Common myeloid progenitor, CD34-positive (primary cell): ENCODE results near the gene ATP6V1E1.
A peak's percentile ranks its signal among the peaks of the same experiment; 100 is the strongest.

ENCODE experiments used
- CTCF ChIA-PET: fragments of 350-600 bp; sonication (Branson Sonifier 250); formaldehyde crosslinking; loops from one replicate; lab custom pipeline; 2021; ENCODE audit warnings: antibody characterized with exemption; lab: Charles Lee
- POLR2A ChIA-PET: fragments of 350-600 bp; sonication (Branson Sonifier 250); formaldehyde crosslinking; loops from one replicate; lab custom pipeline; 2021; ENCODE audit warnings: antibody characterized with exemption; lab: Charles Lee
- DNase-seq, 3 donors: peaks; one replicate each; pipeline versions ENCODE4 v3.0.0 to v3.0.0-alpha.2; 2013
- H3K27ac ChIP-seq, 2 experiments: 1 replicate in 1 of 2; 2 replicates in 1 of 2; pipeline ENCODE4 v1.7.0; 2013; ENCODE audit warnings: inconsistent platforms in 2 of 2, low read length in 2 of 2, mild to moderate bottlenecking in 2 of 2, low read depth in 1 of 2, moderate library complexity in 1 of 2; ENCODE audit not compliant: severe bottlenecking in 2 of 2, insufficient read depth in 1 of 2, poor library complexity in 1 of 2
- H3K27me3 ChIP-seq, 5 experiments: replicated peaks in 2 of 5; 1 replicate in 3 of 5; 2 replicates in 2 of 5; pipeline versions ENCODE4 v1.6.1 to v1.7.0; 2013; ENCODE audit warnings: low read length in 4 of 5, mild to moderate bottlenecking in 2 of 5, moderate library complexity in 2 of 5, inconsistent platforms in 1 of 5; ENCODE audit not compliant: insufficient read depth in 5 of 5, control insufficient read depth in 4 of 5
- H3K36me3 ChIP-seq, 4 experiments: 1 replicate in 2 of 4; 2 replicates in 2 of 4; pipeline versions ENCODE4 v1.6.1 to v1.7.0; 2013; ENCODE audit warnings: low read length in 3 of 4, control low read depth in 1 of 4, mild to moderate bottlenecking in 1 of 4; ENCODE audit not compliant: control insufficient read depth in 4 of 4, insufficient read depth in 4 of 4
- H3K4me1 ChIP-seq, 4 experiments: 1 replicate in 3 of 4; 2 replicates in 1 of 4; pipeline versions ENCODE4 v1.6.1 to v1.7.1; 2013; ENCODE audit warnings: low read length in 3 of 4, mild to moderate bottlenecking in 3 of 4, control low read depth in 1 of 4, inconsistent platforms in 1 of 4, moderate library complexity in 1 of 4; ENCODE audit not compliant: control insufficient read depth in 4 of 4, insufficient read depth in 4 of 4; ENCODE audit errors: control extremely low read depth in 1 of 4
- H3K4me3 ChIP-seq, 7 experiments: 1 replicate in 4 of 7; 2 replicates in 3 of 7; pipeline versions ENCODE4 v1.5.1 to v1.7.0; 2013; ENCODE audit warnings: mild to moderate bottlenecking in 7 of 7, low read length in 6 of 7, moderate library complexity in 6 of 7, inconsistent platforms in 2 of 7, low read depth in 2 of 7, control low read depth in 1 of 7; ENCODE audit not compliant: insufficient read depth in 4 of 7, control insufficient read depth in 1 of 7; ENCODE audit errors: extremely low read depth in 1 of 7
- H3K9me3 ChIP-seq, 5 experiments: 1 replicate in 4 of 5; 2 replicates in 1 of 5; pipeline versions ENCODE4 v1.6.1 to v1.7.1; 2013; ENCODE audit warnings: low read length in 4 of 5, mild to moderate bottlenecking in 2 of 5, inconsistent platforms in 1 of 5, low read depth in 1 of 5, moderate library complexity in 1 of 5; ENCODE audit not compliant: control insufficient read depth in 4 of 5, insufficient read depth in 2 of 5; ENCODE audit errors: control extremely low read depth in 1 of 5
- whole genome bisulfite sequencing: methylation state at CpG from one replicate; pipeline ENCODE4 v1.1.5; 2013; ENCODE audit not compliant: insufficient coverage; 5-methylcytosine and 5-hydroxymethylcytosine counted together

ATP6V1E1 gene

DNA sequence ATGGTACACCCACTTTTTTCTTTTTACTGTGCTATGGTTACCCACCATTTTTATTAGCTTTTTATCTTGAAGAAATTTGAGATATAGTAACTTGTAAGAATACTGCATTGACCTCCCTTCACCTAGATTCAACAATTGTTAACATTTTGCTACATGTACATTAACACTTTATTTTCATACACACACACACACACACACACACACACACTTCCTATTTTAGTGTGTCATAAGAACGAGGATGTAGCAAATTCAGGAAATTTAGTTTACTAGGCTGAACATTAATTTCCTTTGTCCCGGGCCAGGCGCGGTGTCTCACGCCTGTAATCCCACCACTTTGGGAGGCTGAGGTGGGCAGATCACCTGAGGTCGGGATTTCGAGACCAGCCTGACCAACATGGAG, 1.1 kb upstream of the ATP6V1E1 start:
- ChIA-PET POLR2A (interaction anchor here (1.0 kb wide), 1 partner anchor 10 kb away, joined by 7 read pairs; no protein-coding TSS in a partner anchor), CTCF (interaction anchor here (0.7 kb wide), 1 partner anchor 71 kb away, joined by 3 read pairs; no protein-coding TSS in a partner anchor)
- no peaks in the 10 kb centered on the region for H3K27me3 ChIP-seq
- 79% methylated on average over 6 of the region's 7 CpGs for WGBS
- peak overlapping the region in 3 of 7 experiments; percentile 94 to 100 (median 100) for H3K4me3 ChIP-seq
- peaks cover 0 to 3% (median 3%) of the 10 kb centered on the region in 4 experiments for H3K36me3 ChIP-seq
- peaks cover 11 to 18% (median 15%) of the 10 kb centered on the region in 4 experiments for H3K4me1 ChIP-seq
- DNase-seq = peak; percentile 27 to 50 (median 28)
- peak overlapping the region in 1 of 2 experiments; percentile 96 for H3K27ac ChIP-seq
- H3K9me3 ChIP-seq = no peaks in the 10 kb centered on the region

DNA sequence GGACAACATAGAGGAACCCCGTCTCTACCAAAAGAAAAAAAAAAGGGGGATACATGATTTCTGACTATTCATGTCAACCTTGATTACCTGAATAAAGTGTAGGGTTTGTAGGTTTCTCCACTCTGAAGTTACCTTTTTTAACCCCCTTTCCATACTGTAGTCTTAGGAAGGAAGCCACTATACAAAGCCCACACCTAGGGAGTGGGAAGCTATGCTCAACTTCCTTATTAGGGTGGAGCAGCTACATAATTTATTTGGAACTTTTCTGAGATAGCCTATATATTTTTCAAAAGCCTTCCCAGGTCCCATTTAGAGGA, 582 bp upstream of the ATP6V1E1 start:
- DNase-seq = no peak
- H3K9me3 ChIP-seq = no peaks in the 10 kb centered on the region
- peaks cover 0 to 3% (median 3%) of the 10 kb centered on the region in 4 experiments for H3K36me3 ChIP-seq
- ChIA-PET CTCF (interaction anchor here (0.7 kb wide), 1 partner anchor 70 kb away, joined by 3 read pairs; no protein-coding TSS in a partner anchor), POLR2A (interaction anchor here (1.0 kb wide), 1 partner anchor 10 kb away, joined by 7 read pairs; no protein-coding TSS in a partner anchor)
- peak overlapping the region; percentile 95 to 96 for H3K27ac ChIP-seq
- peaks cover 11 to 18% (median 15%) of the 10 kb centered on the region in 4 experiments for H3K4me1 ChIP-seq
- peak overlapping the region; percentile 94 to 100 (median 99) for H3K4me3 ChIP-seq
- H3K27me3 ChIP-seq = no peaks in the 10 kb centered on the region
- 0% methylated on average over 1 of the region's 1 CpG for WGBS

- Histone ChIP-seq H3K4me3 (peak overlapping the region; percentile 94 to 100 (median 99)), H3K36me3 (peaks cover 3 to 5% (median 4%) of the 10 kb centered on the region in 4 experiments), H3K27me3 (no peaks in the 10 kb centered on the region), H3K9me3 (no peaks in the 10 kb centered on the region), H3K4me1 (peaks cover 11 to 18% (median 14%) of the 10 kb centered on the region in 4 experiments), H3K27ac (peak overlapping the region; percentile 95 to 96)
- 23% methylated on average over 23 of the region's 24 CpGs for WGBS
- ChIA-PET POLR2A (interaction anchor here (0.6 to 1.0 kb wide), 3 partner anchors 11 to 15 kb away, joined by 3 to 6 read pairs (median 4); no protein-coding TSS in a partner anchor), CTCF (interaction anchor here (0.6 kb wide), 1 partner anchor 12 kb away, joined by 4 read pairs; no protein-coding TSS in a partner anchor)
- no peak for DNase-seq
Observed at GRCh38 chr22:17627961-17628405, 566 bp downstream of the ATP6V1E1 start.

DNA sequence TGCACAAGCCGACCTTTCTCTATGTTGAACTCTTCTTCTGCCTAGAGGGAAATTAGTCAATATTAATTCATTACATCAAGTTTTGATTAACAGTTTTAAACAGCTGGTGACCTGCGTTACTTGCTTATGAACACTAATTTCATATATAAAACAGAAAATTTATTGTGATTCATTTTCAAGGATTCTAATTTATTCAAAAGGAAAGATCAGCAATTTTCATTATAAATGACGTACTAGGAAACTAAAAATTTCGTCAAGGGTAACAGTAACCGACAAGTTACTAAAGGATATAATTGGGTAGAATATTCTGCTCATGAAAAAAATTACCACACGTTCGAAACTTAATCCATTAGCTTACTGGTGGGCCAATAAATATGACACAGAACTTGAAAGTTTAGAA, 15.3 kb downstream of the ATP6V1E1 start:
- CTCF ChIA-PET = no interaction called here
- H3K4me1 ChIP-seq = no peaks in the 10 kb centered on the region
- H3K9me3 ChIP-seq = no peaks in the 10 kb centered on the region
- H3K4me3 ChIP-seq = no peak overlapping the region
- DNase-seq = no peak
- POLR2A ChIA-PET = no interaction called here
- no peak overlapping the region for H3K27ac ChIP-seq
- H3K27me3 ChIP-seq = no peaks in the 10 kb centered on the region
- H3K36me3 ChIP-seq = peaks cover 15 to 50% (median 28%) of the 10 kb centered on the region in 4 experiments
- WGBS = 100% methylated on average over 5 of the region's 7 CpGs

DNA sequence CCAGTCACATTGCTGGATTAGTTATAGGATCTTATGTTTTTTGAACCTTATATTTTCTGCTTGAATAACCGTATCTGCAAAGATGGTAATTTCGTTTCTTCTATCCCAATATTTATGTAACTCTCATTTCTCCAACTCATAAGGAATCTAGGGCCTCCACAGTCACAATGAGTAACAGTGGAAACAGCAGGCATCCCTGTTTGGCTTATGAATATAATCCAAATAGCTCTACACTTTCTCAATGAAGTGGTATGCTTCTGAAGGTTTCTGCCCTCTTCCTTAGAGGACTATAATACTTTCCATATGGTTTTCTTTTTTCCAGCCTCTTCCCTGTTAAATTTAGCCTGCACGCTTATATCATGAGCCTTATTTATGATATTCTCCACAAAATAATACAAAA, 16.5 kb downstream of the ATP6V1E1 start:
- no peaks in the 10 kb centered on the region for H3K9me3 ChIP-seq
- no peaks in the 10 kb centered on the region for H3K4me1 ChIP-seq
- peaks cover 16 to 49% (median 36%) of the 10 kb centered on the region in 4 experiments for H3K36me3 ChIP-seq
- H3K4me3 ChIP-seq = no peak overlapping the region
- H3K27ac ChIP-seq = no peak overlapping the region
- no peaks in the 10 kb centered on the region for H3K27me3 ChIP-seq
- ChIA-PET CTCF (no interaction called here), POLR2A (no interaction called here)
- no peak for DNase-seq
- no CpG with 5 or more reads among the region's 3 CpGs for WGBS

GRCh38 chr22:17607891-17608521, 20.5 kb downstream of the ATP6V1E1 start:
- no peak overlapping the region for H3K27ac ChIP-seq
- H3K36me3 ChIP-seq = peaks cover 19 to 68% (median 35%) of the 10 kb centered on the region in 4 experiments
- H3K27me3 ChIP-seq = no peaks in the 10 kb centered on the region
- H3K4me1 ChIP-seq = peaks cover 0 to 15% (median 0%) of the 10 kb centered on the region in 4 experiments
- DNase-seq = no peak
- no peaks in the 10 kb centered on the region for H3K9me3 ChIP-seq
- H3K4me3 ChIP-seq = no peak overlapping the region
- ChIA-PET CTCF (no interaction called here), POLR2A (no interaction called here)
- WGBS = 100% methylated on average over 3 of the region's 4 CpGs

DNA sequence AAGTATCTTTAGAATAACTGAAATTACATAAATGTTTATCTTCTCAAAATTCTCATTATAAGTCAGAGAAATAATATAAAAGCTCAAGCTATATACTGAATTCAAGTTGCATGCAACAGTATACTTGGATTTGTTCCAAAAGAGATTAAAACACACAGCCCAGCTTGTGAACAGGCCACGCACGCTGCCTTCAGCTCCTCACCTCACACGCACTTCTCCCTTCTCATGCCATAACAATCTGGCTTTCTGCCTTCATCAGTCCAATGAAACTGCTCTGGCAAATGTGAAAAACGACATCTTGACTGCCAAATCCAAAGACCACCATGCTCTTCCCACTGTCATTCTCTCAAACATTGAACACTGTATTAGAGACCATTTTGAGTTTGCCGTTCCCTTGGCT, 22.1 kb downstream of the ATP6V1E1 start:
- H3K36me3 ChIP-seq = peaks cover 17 to 54% (median 26%) of the 10 kb centered on the region in 4 experiments
- H3K27me3 ChIP-seq = no peaks in the 10 kb centered on the region
- peaks cover 0 to 15% (median 0%) of the 10 kb centered on the region in 4 experiments for H3K4me1 ChIP-seq
- 72% methylated on average over 3 of the region's 5 CpGs for whole genome bisulfite sequencing
- no peak overlapping the region for H3K4me3 ChIP-seq
- peak; percentile 8 to 44 (median 37) for DNase-seq
- no peaks in the 10 kb centered on the region for H3K9me3 ChIP-seq
- ChIA-PET POLR2A (no interaction called here), CTCF (interaction anchor here (1.4 to 3.1 kb wide), 2 partner anchors 9 to 33 kb away, joined by 4 to 7 read pairs; no protein-coding TSS in a partner anchor)
- H3K27ac ChIP-seq = peak overlapping the region in 1 of 2 experiments; percentile 17
